ENCODE measurements around the gene SCARF2.

GRCh38 chr22:20484948-20485683, 47.5 kb upstream of the SCARF2 start:
- TF ChIP-seq GATA2 (IDR thresholded peaks at IDR 0.05; ENCODE audit: low read depth, low read length): no peak
- no peak for TF ChIP-seq GATA3 (IDR thresholded peaks at IDR 0.05; ENCODE audit: low read depth, low read length)
